GM23338 (cell line): ENCODE measurements around the gene CYB5A. TPM values are rescaled to one million over a fixed set of nuclear protein-coding genes. Genes with fewer than 3 reads are reported as not detected.

Experiments
- ATAC-seq: fragments of 200-7000 bp; cut with Tn5 transposase; 3 replicates; pipeline ENCODE4 v1.9.1; 2020
- DNase-seq: peaks from one replicate; pipeline ENCODE4 v3.0.0-alpha.2; 2015; ENCODE audit warnings: low spot score
- H2AFZ ChIP-seq: fragments of 200-600 bp; sonication (generic); 2 replicates; pipeline ENCODE4 v1.8.0; 2016; ENCODE audit warnings: antibody characterized with exemption, mild to moderate bottlenecking, moderate library complexity
- H3F3A ChIP-seq: fragments of 200-600 bp; sonication (generic); replicated peaks from 2 replicates; pipeline ENCODE4 v1.8.0; 2017; ENCODE audit warnings: antibody characterized with exemption, mixed run types, low read depth
- H3K27ac ChIP-seq: fragments of 200-600 bp; sonication (generic); 2 replicates; pipeline ENCODE4 v1.6.1; 2016; ENCODE audit warnings: low read depth
- H3K27me3 ChIP-seq: fragments of 200-600 bp; sonication (generic); 2 replicates; pipeline ENCODE4 v1.8.0; 2016; ENCODE audit warnings: mild to moderate bottlenecking, mixed run types, moderate library complexity; ENCODE audit not compliant: insufficient read depth
- H3K36me3 ChIP-seq: fragments of 200-600 bp; sonication (generic); 2 replicates; pipeline ENCODE4 v1.8.0; 2016; ENCODE audit warnings: mild to moderate bottlenecking; ENCODE audit not compliant: insufficient read depth
- H3K4me1 ChIP-seq: fragments of 200-600 bp; sonication (generic); 2 replicates; pipeline ENCODE4 v1.8.0; 2016; ENCODE audit warnings: mild to moderate bottlenecking, moderate library complexity; ENCODE audit not compliant: insufficient read depth
- H3K4me2 ChIP-seq: fragments of 200-600 bp; sonication (generic); 2 replicates; pipeline ENCODE4 v1.7.1; 2017; ENCODE audit warnings: mixed run types
- H3K4me3 ChIP-seq: fragments of 200-600 bp; sonication (generic); 2 replicates; pipeline ENCODE4 v1.6.1; 2016; ENCODE audit warnings: mixed run types
- H3K79me2 ChIP-seq: fragments of 200-600 bp; sonication (generic); replicated peaks from 2 replicates; pipeline ENCODE4 v1.8.0; 2017; ENCODE audit warnings: mild to moderate bottlenecking; ENCODE audit not compliant: insufficient read depth
- H3K9me2 ChIP-seq: fragments of 200-600 bp; sonication (generic); 2 replicates; pipeline ENCODE4 v1.8.0; 2017; ENCODE audit not compliant: insufficient read depth
- H4K20me1 ChIP-seq: fragments of 200-600 bp; sonication (generic); replicated peaks from 2 replicates; pipeline ENCODE4 v1.8.0; 2017; ENCODE audit warnings: mild to moderate bottlenecking; ENCODE audit not compliant: insufficient read depth
- H3K27ac Mint-ChIP-seq: 2 replicates; pipeline ENCODE4 v1.8.0; 2020; ENCODE audit warnings: inconsistent platforms, mild to moderate bottlenecking, moderate library complexity, mixed read lengths
- H3K27me3 Mint-ChIP-seq: 3 replicates; pipeline ENCODE4 v1.8.0; 2022; ENCODE audit warnings: low read depth, mild to moderate bottlenecking, moderate library complexity, mixed read lengths, inconsistent platforms; ENCODE audit not compliant: insufficient read depth, poor library complexity
- H3K36me3 Mint-ChIP-seq: 3 replicates; pipeline ENCODE4 v1.8.0; 2021; ENCODE audit warnings: low read depth, mild to moderate bottlenecking, inconsistent platforms, moderate library complexity, mixed read lengths
- H3K4me1 Mint-ChIP-seq: 3 replicates; pipeline ENCODE4 v1.8.0; 2020; ENCODE audit warnings: mild to moderate bottlenecking, inconsistent platforms, mixed read lengths
- H3K4me3 Mint-ChIP-seq: 3 replicates; pipeline ENCODE4 v1.8.0; 2021; ENCODE audit warnings: moderate library complexity, mild to moderate bottlenecking, inconsistent platforms, mixed read lengths
- H3K9me3 Mint-ChIP-seq: 3 replicates; pipeline ENCODE4 v1.8.0; 2020; ENCODE audit warnings: moderate library complexity, mild to moderate bottlenecking, inconsistent platforms, mixed read lengths
- CREB1 ChIP-seq: fragments of 250-450 bp; sonication (Bioruptor Pico); IDR thresholded peaks from 2 replicates; pipeline ENCODE4 v1.5.0; 2020; ENCODE audit warnings: low read depth, mild to moderate bottlenecking, moderate library complexity
- EZH2 ChIP-seq: fragments of 200-600 bp; sonication (generic); IDR thresholded peaks from one replicate; pipeline ENCODE4 v1.8.0; 2017; ENCODE audit warnings: antibody characterized with exemption, mild to moderate bottlenecking, low read depth; ENCODE audit not compliant: unreplicated experiment
- EZH2phosphoT487 ChIP-seq: fragments of 200-600 bp; sonication (generic); IDR thresholded peaks from one replicate; pipeline ENCODE4 v1.8.1; 2018; ENCODE audit warnings: antibody characterized with exemption; ENCODE audit not compliant: unreplicated experiment
- JUNB ChIP-seq: IDR thresholded peaks from one replicate; pipeline ENCODE4 v1.6.1; 2016; ENCODE audit warnings: antibody characterized with exemption; ENCODE audit not compliant: unreplicated experiment
- NANOG ChIP-seq: IDR thresholded peaks from 2 replicates; pipeline ENCODE4 v1.6.1; 2016; ENCODE audit warnings: antibody characterized with exemption, borderline replicate concordance
- POLR2AphosphoS5 ChIP-seq: IDR thresholded peaks from 2 replicates; pipeline ENCODE4 v1.6.1; 2016; ENCODE audit warnings: antibody characterized with exemption, low read depth
- STAT1 ChIP-seq: IDR thresholded peaks from one replicate; pipeline ENCODE4 v1.6.1; 2016; ENCODE audit warnings: antibody characterized with exemption; ENCODE audit not compliant: unreplicated experiment
- ZNF114 ChIP-seq: fragments of 250-450 bp; sonication (Bioruptor Pico); IDR thresholded peaks from 2 replicates; pipeline ENCODE4 v1.5.0; 2020; ENCODE audit warnings: mild to moderate bottlenecking, moderate library complexity
- ZNF331 ChIP-seq: fragments of 250-450 bp; sonication (Bioruptor Pico); IDR thresholded peaks from 2 replicates; pipeline ENCODE4 v1.5.0; 2020; ENCODE audit warnings: low read depth, mild to moderate bottlenecking, moderate library complexity
- polyA plus RNA-seq: library from polyadenylated mRNA; unstranded; fragments of >200 nt; fragmentation: Nextera tagmentation; extraction: Ambion mirVana; gene quantifications from 2 replicates; pipeline ENCODE4 v1.2.1, GENCODE V29; 2016
- total RNA-seq: library from RNA; depleted of rRNA; stranded (reverse); fragments of >200 nt; shearing (Covaris generic); gene quantifications from 2 replicates; pipeline ENCODE4 v1.2.3, GENCODE V29; 2014
- TF ChIP-seq, protein P1 (sequence below), 2 experiments: fragments of 200-600 bp in 1 of 2; sonication (generic) in 1 of 2; conservative IDR thresholded peaks; 2 replicates each; pipeline versions ENCODE4 v1.5.1 to v1.6.1; 2016 to 2017; ENCODE audit warnings: antibody characterized with exemption in 2 of 2, low read depth in 2 of 2, mild to moderate bottlenecking in 2 of 2, moderate library complexity in 1 of 2
- TF ChIP-seq, protein P2 (sequence below): fragments of 250-450 bp; sonication (Bioruptor Pico); IDR thresholded peaks from 2 replicates; pipeline ENCODE4 v1.5.0; 2020; ENCODE audit warnings: mild to moderate bottlenecking, moderate library complexity
- TF ChIP-seq, protein P3 (sequence below): IDR thresholded peaks from one replicate; pipeline ENCODE4 v1.6.1; 2018; ENCODE audit warnings: antibody characterized with exemption; ENCODE audit not compliant: unreplicated experiment
- TF ChIP-seq, protein P4 (sequence below): IDR thresholded peaks from 2 replicates; pipeline ENCODE4 v1.6.1; 2016; ENCODE audit warnings: antibody characterized with exemption

CYB5A gene
- total and polyA plus RNA-seq, 2 experiments from 2014 or later, result 136 to 283 TPM

DNA sequence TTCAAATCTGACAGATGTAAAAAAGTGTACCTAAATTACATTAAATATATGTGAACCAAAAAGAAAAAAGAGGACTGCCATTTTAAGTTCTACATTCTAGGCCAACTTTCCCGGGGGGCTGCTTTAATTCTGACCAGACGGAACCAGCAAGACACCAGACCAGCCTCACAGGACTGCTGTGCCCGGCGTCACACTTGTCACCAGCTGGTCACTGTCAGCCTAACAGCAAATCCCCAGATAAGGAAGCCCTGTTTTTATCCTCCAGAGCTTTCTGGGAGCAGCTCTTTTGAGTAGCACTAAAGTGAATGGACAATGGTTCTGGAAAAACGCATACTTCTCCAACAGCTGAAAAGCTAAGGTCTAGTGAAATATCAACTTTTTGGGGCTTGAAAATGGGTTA lies 35.6 kb downstream of the CYB5A start:
- peak overlapping the region; percentile 48; the same call in 1 of the 2 replicates for H3K27ac Mint-ChIP-seq
- ATAC-seq (no peak), DNase-seq (no peak)
- Histone ChIP-seq H2AFZ (no peak overlapping the region), H3K27me3 (no peaks in the 10 kb centered on the region), H3K36me3 (no peaks in the 10 kb centered on the region; the same call in 1 of the 2 replicates), H3K4me2 (peak overlapping the region; percentile 31), H3K4me3 (no peak overlapping the region), H3K9me2 (no peaks in the 10 kb centered on the region), H3K4me1 (peaks cover 22% of the 10 kb centered on the region), H4K20me1 (peaks cover 13% of the 10 kb centered on the region; the same call in 1 of the 2 replicates), H3K79me2 (0 out of 2 replicates have a peak, but pooled peaks cover 6% of the 10 kb centered on the region), H3F3A (no peaks in the 10 kb centered on the region), H3K27ac (no peak overlapping the region)
- peaks cover 39% of the 10 kb centered on the region for H3K4me1 Mint-ChIP-seq
- no peaks in the 10 kb centered on the region for H3K9me3 Mint-ChIP-seq
- H3K27me3 Mint-ChIP-seq, result no peaks in the 10 kb centered on the region
- TF ChIP-seq ZNF331 (CRISPR knock-in tag) (no peak), EZH2phosphoT487 (no peak), CREB1 (CRISPR knock-in tag) (no peak), JUNB (no peak), POLR2AphosphoS5 (no peak), ZNF114 (CRISPR knock-in tag) (no peak), NANOG (no peak), STAT1 (no peak), EZH2 (no peak)
- TF ChIP-seq, protein P1, sequence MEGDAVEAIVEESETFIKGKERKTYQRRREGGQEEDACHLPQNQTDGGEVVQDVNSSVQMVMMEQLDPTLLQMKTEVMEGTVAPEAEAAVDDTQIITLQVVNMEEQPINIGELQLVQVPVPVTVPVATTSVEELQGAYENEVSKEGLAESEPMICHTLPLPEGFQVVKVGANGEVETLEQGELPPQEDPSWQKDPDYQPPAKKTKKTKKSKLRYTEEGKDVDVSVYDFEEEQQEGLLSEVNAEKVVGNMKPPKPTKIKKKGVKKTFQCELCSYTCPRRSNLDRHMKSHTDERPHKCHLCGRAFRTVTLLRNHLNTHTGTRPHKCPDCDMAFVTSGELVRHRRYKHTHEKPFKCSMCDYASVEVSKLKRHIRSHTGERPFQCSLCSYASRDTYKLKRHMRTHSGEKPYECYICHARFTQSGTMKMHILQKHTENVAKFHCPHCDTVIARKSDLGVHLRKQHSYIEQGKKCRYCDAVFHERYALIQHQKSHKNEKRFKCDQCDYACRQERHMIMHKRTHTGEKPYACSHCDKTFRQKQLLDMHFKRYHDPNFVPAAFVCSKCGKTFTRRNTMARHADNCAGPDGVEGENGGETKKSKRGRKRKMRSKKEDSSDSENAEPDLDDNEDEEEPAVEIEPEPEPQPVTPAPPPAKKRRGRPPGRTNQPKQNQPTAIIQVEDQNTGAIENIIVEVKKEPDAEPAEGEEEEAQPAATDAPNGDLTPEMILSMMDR (conservative IDR thresholded peaks at IDR 0.05; ENCODE audit: low read depth in 2 of 2), result no peak
- TF ChIP-seq, protein P2, sequence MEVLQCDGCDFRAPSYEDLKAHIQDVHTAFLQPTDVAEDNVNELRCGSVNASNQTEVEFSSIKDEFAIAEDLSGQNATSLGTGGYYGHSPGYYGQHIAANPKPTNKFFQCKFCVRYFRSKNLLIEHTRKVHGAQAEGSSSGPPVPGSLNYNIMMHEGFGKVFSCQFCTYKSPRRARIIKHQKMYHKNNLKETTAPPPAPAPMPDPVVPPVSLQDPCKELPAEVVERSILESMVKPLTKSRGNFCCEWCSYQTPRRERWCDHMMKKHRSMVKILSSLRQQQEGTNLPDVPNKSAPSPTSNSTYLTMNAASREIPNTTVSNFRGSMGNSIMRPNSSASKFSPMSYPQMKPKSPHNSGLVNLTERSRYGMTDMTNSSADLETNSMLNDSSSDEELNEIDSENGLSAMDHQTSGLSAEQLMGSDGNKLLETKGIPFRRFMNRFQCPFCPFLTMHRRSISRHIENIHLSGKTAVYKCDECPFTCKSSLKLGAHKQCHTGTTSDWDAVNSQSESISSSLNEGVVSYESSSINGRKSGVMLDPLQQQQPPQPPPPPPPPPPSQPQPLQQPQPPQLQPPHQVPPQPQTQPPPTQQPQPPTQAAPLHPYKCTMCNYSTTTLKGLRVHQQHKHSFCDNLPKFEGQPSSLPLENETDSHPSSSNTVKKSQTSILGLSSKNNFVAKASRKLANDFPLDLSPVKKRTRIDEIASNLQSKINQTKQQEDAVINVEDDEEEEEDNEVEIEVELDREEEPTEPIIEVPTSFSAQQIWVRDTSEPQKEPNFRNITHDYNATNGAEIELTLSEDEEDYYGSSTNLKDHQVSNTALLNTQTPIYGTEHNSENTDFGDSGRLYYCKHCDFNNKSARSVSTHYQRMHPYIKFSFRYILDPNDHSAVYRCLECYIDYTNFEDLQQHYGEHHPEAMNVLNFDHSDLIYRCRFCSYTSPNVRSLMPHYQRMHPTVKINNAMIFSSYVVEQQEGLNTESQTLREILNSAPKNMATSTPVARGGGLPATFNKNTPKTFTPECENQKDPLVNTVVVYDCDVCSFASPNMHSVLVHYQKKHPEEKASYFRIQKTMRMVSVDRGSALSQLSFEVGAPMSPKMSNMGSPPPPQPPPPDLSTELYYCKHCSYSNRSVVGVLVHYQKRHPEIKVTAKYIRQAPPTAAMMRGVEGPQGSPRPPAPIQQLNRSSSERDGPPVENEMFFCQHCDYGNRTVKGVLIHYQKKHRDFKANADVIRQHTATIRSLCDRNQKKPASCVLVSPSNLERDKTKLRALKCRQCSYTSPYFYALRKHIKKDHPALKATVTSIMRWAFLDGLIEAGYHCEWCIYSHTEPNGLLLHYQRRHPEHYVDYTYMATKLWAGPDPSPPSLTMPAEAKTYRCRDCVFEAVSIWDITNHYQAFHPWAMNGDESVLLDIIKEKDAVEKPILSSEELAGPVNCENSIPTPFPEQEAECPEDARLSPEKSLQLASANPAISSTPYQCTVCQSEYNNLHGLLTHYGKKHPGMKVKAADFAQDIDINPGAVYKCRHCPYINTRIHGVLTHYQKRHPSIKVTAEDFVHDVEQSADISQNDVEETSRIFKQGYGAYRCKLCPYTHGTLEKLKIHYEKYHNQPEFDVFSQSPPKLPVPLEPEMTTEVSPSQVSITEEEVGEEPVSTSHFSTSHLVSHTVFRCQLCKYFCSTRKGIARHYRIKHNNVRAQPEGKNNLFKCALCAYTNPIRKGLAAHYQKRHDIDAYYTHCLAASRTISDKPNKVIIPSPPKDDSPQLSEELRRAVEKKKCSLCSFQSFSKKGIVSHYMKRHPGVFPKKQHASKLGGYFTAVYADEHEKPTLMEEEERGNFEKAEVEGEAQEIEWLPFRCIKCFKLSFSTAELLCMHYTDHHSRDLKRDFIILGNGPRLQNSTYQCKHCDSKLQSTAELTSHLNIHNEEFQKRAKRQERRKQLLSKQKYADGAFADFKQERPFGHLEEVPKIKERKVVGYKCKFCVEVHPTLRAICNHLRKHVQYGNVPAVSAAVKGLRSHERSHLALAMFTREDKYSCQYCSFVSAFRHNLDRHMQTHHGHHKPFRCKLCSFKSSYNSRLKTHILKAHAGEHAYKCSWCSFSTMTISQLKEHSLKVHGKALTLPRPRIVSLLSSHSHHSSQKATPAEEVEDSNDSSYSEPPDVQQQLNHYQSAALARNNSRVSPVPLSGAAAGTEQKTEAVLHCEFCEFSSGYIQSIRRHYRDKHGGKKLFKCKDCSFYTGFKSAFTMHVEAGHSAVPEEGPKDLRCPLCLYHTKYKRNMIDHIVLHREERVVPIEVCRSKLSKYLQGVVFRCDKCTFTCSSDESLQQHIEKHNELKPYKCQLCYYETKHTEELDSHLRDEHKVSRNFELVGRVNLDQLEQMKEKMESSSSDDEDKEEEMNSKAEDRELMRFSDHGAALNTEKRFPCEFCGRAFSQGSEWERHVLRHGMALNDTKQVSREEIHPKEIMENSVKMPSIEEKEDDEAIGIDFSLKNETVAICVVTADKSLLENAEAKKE (CRISPR knock-in tag), result no peak
- TF ChIP-seq, protein P3, sequence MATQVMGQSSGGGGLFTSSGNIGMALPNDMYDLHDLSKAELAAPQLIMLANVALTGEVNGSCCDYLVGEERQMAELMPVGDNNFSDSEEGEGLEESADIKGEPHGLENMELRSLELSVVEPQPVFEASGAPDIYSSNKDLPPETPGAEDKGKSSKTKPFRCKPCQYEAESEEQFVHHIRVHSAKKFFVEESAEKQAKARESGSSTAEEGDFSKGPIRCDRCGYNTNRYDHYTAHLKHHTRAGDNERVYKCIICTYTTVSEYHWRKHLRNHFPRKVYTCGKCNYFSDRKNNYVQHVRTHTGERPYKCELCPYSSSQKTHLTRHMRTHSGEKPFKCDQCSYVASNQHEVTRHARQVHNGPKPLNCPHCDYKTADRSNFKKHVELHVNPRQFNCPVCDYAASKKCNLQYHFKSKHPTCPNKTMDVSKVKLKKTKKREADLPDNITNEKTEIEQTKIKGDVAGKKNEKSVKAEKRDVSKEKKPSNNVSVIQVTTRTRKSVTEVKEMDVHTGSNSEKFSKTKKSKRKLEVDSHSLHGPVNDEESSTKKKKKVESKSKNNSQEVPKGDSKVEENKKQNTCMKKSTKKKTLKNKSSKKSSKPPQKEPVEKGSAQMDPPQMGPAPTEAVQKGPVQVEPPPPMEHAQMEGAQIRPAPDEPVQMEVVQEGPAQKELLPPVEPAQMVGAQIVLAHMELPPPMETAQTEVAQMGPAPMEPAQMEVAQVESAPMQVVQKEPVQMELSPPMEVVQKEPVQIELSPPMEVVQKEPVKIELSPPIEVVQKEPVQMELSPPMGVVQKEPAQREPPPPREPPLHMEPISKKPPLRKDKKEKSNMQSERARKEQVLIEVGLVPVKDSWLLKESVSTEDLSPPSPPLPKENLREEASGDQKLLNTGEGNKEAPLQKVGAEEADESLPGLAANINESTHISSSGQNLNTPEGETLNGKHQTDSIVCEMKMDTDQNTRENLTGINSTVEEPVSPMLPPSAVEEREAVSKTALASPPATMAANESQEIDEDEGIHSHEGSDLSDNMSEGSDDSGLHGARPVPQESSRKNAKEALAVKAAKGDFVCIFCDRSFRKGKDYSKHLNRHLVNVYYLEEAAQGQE, result no peak
- TF ChIP-seq, protein P4, sequence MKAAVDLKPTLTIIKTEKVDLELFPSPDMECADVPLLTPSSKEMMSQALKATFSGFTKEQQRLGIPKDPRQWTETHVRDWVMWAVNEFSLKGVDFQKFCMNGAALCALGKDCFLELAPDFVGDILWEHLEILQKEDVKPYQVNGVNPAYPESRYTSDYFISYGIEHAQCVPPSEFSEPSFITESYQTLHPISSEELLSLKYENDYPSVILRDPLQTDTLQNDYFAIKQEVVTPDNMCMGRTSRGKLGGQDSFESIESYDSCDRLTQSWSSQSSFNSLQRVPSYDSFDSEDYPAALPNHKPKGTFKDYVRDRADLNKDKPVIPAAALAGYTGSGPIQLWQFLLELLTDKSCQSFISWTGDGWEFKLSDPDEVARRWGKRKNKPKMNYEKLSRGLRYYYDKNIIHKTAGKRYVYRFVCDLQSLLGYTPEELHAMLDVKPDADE, result no peak
- H3K4me3 Mint-ChIP-seq, result no peak overlapping the region
- H3K36me3 Mint-ChIP-seq, result peaks cover 62% of the 10 kb centered on the region
